DMS153 (cell line): ENCODE data around the gene ZNF664.

ENCODE experiments used
- DNase-seq: peaks from one replicate; lab custom pipeline; 2025; lab: John Stamatoyannopoulos, UW

ZNF664 gene

GRCh38 chr12:123990511-123990910 is 17.5 kb downstream of the ZNF664 start:
- DNase-seq, result no peak

GRCh38 chr12:123991372-123991951 is 18.4 kb downstream of the ZNF664 start:
- DNase-seq, result no peak

GRCh38 chr12:123992118-123992825 is 19.3 kb downstream of the ZNF664 start:
- DNase-seq, result no peak

GRCh38 chr12:123995023-123995748 is 22.2 kb downstream of the ZNF664 start:
- no peak for DNase-seq

- no peak for DNase-seq
These were observed 23.6 kb downstream of the ZNF664 start for GRCh38 chr12:123996581-123996980.

- DNase-seq, result no peak
These were observed 24.2 kb downstream of the ZNF664 start for GRCh38 chr12:123997033-123997822.

GRCh38 chr12:123997908-123998307 is 24.9 kb downstream of the ZNF664 start:
- DNase-seq, result no peak

GRCh38 chr12:123998344-123998990 is 25.5 kb downstream of the ZNF664 start:
- DNase-seq, result no peak

- no peak for DNase-seq
These were observed 26.0 kb downstream of the ZNF664 start for GRCh38 chr12:123998991-123999359.

GRCh38 chr12:124000111-124000510 is 27.1 kb downstream of the ZNF664 start:
- DNase-seq, result no peak

GRCh38 chr12:124001343-124001742 is 28.3 kb downstream of the ZNF664 start:
- no peak for DNase-seq

- DNase-seq, result no peak
These were observed 29.1 kb downstream of the ZNF664 start for GRCh38 chr12:124002021-124002644.

GRCh38 chr12:124002654-124003053 is 29.6 kb downstream of the ZNF664 start:
- DNase-seq, result no peak

GRCh38 chr12:124004233-124004875 is 31.3 kb downstream of the ZNF664 start:
- DNase-seq, result no peak

- DNase-seq, result no peak
These were observed 33.2 kb downstream of the ZNF664 start for GRCh38 chr12:124006085-124006845.

GRCh38 chr12:124006846-124007713 is 34.1 kb downstream of the ZNF664 start:
- DNase-seq, result no peak

GRCh38 chr12:124007826-124008570 is 35.0 kb downstream of the ZNF664 start:
- DNase-seq, result no peak

GRCh38 chr12:124008595-124008994 is 35.6 kb downstream of the ZNF664 start:
- no peak for DNase-seq
